NCI-H2107 (cell line): Measurements from ENCODE around the gene RUNX3.
"Not testable (repeated sequence)": the region's sequence is repeated elsewhere in the genome, so short reads cannot be mapped to it uniquely, and the experiment has no call there.

Source experiments
- DNase-seq: peaks from one replicate; lab custom pipeline; 2025; lab: John Stamatoyannopoulos, UW

RUNX3 gene

DNA sequence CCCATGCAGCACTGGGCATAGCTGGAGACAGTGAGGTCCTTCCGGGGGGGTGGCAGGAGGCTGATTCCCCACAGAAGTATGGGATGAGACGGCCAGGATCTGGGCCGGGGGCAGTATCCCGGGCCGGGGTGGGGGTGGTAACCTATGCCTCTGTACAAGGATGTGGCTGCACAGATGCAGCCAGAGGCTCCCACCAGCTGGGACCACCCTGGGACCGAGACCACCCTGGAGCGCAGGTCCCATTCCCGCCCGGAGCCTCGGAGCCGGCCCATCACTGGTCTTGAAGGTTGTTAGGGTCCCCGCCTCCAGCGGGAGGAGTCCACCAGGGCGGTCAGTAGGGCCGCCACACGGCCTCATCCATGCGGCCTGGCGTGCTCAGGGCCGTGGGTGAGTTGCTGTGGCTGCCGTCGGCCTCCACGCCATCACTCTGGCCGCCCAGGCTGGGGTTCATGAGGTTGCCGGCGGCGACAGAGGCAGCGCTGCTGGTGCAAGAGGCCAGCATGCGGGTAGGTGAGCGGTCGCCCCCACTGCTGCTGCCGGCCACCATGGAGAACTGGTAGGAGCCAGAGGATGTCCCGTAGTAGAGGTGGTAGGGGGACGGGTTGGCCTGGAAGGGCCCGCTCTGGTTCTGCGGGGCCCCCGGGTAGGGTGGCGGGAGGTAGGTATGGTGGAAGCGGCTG lies 28.1 kb downstream of the RUNX3 start:
- no peak for DNase-seq

GRCh38 chr1:24900985-24901781 lies 28.9 kb downstream of the RUNX3 start:
- no peak for DNase-seq

DNA sequence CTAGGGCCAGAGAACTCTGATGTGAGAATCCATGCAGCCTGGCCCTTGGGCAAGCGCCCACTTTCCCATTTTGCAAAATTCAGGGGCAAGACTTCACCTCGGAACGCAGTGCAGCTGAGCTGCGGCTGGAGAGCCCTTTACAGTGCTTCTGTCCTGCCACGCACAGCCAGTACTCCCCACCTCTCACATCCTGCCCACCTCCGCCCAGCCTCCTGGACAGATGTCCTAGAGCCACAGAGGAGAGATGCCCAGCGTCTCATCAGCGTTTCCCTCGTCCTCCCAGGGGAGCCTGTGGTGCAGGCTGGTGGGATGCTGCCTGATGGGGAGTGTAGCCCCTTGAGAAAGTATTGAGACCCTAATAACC lies 29.6 kb downstream of the RUNX3 start:
- no peak for DNase-seq

- DNase-seq, result no peak
These were observed 30.2 kb downstream of the RUNX3 start for GRCh38 chr1:24899581-24900485.

- no peak for DNase-seq
These were observed 31.1 kb downstream of the RUNX3 start for GRCh38 chr1:24898909-24899439.

DNA sequence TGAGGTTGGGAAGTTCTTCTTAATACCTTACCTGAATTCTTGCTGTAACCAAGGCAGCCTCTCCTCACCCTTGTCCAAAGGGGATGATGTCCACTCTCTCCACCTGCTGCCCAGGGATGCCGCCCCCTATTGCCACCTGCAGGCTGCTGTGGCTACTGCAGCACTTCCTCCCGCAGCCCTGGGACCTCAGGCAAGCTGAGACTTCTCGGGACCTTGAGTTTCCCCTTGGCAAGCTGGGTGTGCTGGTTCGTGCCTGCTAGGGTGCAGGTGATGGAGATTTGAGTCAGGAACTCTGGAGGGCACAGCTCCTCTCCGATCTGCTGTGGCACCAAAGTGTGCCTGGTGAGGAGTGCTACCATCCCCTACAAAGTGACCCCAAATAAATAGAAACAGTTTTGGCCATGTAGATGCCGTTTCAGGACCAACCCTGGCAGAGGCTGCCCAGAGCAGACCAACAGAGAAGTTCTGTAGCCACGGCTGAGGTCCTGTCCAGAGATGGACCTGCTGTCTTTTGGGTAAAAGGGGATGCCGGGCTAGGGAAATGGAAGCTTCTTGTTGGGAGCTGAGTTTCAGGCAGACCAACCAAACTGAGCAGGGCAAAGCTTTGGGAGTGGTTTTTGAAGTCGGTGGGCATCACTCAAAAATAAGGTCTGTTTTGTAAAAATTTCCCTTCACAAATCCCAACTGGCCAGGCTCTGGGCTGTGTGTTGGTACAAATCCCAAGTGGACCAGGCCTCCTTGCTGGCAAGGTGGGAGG lies 31.7 kb downstream of the RUNX3 start:
- DNase-seq, result no peak

GRCh38 chr1:24897263-24898151 lies 32.6 kb downstream of the RUNX3 start:
- no peak for DNase-seq

DNA sequence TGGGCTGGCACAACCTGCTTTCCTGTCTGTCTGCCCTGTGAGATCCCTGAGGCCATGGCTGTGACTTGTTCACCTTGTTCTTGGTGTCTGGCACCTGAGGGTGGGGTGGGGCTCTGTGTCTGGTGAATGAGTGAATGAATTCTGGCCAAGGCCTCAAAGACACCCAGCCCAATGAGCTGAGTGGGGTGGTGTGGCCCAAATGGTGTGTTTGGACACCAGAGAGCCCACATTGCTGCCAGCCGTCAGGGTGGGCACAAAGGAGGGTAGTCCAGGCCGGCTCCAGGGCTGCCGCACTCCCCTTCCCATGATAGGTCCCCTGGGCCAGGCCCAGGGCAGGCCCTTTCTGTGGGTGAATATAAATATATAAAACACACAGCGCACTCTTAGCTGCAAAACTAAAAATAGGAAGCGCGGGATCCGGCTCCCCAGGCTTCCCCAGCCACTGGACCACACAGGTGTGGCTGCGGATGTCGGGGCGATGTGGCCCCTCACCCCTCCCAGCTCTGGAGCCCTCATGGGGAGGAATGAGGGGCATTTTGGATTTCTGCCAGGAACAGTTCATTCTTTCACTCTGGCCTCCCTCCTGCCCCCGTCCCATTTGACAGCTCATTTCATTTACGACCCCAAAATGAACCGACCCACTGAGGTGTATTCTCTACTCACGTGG lies 33.3 kb downstream of the RUNX3 start:
- DNase-seq, result no peak

GRCh38 chr1:24896176-24896575 lies 33.9 kb downstream of the RUNX3 start:
- DNase-seq, result no peak

DNA sequence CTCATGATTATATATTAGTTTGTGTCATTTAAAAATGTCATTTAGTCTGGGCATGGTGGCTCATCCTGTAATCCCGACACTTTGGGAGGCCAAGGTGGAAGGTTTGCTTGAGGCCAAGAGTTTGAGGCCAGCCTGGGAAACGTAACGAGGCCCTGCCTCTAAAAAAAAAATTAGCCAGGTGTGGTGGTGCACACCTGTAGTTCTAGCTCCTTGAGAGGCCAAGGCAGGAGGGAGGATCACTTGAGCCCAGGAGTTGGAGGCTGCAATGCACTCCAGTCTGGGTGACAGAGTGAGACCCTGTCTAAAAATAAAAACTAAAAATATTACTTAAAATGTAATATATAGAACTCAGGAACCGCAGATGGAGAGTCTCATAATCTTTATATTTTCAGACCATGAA lies 34.6 kb downstream of the RUNX3 start:
- DNase-seq, result no peak

DNA sequence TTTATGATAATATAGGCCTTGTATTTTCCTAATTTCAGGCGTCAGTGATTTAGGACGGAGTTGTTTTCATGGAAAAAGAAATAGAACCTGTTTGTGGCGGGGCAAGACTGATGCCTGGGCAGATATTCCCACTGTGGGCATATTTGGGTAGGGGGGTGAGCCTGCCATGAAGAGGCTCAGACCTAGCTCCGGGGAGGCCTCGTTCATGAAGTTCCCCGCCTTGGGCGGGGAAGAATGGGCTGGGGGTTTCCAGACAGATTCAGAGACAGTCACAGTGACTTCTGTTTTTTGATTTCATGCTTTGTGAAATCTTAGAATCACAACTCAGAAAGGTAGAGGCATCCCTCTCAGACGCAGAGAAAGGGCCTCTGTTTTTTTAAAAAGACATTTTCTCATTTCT lies 36.1 kb downstream of the RUNX3 start:
- no peak for DNase-seq

- no peak for DNase-seq
These were observed 36.6 kb downstream of the RUNX3 start for GRCh38 chr1:24893431-24893830.

DNA sequence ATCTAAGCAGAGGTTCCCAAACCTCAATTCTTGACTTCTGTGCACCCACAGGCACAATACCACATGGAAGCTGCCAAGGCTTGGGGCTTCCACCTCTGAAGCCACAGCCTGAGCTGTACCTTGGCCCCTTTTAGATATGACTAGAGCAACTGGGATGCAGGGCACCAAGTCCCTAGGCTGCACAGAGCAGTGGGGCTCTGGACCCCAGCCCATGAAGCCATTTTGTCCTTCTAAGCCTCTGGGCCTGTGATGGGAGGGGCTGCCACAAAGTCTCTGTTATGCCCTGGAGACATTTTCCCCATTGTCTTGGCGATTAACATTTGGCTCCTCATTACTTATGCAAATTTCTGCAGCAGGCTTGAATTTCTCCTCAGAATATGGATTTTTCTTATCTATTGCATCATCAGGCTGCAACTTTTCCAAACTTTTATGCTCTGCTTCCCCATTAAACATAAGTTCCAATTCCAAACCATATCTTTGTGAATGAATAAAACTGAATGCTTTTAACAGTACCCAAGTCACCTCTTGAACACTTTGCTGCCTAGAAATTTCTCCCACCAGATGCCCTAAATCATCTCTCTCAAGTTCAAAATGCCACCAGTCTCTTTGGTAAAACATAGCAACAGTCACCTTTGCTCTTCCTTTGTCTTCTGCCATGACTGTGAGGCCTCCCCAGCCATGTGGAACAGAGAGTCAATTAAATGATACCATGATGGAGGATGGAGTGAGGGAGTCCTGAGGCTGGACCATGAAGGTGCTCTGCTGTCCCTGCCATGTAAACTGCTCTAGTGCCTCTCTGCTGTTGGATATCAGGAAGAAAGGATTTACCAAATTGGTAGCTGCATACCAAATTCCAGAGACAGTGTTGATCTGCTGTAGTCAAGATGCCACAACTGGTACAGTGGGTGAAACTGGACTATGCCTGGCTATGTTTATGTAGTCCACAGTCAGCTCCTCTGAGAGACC lies 37.6 kb downstream of the RUNX3 start:
- no peak for DNase-seq

DNA sequence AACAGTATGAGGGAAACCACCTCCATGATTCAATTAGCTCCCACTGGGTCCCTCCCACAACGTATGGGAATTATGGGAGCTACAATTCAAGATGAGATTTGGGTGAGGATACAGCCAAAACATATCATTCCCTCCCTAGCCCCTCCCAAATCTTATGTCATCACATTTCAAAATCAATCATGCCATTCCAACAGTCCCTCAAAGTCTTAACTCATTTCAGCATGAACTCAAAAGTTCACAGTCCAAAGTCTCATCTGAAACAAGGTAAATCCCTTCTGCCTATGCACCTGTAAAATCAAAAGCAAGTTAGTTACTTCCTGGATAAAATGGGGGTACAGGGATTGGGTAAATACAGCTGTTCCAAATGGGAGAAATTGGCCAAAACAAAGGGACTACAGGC lies 38.7 kb downstream of the RUNX3 start:
- DNase-seq, result not testable (repeated sequence)

DNA sequence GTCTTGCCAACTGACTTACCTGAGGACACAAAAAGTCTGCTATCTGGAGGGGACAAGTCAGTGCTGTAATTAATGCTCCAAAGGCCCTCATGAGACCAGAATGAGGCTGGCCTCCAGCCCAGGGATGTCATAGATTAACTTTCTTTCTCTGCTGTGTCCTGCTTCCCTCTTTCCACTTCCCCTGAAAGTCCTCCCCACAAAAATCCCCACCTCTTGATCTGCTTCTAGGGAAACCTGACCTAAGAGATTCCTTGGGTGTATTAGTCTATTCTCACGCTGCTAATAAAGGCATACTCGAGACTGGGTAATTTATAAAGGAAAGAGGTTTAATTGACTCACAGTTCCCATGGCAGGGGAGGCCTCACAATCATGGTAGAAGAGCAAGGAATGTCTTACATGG lies 39.2 kb downstream of the RUNX3 start:
- no peak for DNase-seq

DNA sequence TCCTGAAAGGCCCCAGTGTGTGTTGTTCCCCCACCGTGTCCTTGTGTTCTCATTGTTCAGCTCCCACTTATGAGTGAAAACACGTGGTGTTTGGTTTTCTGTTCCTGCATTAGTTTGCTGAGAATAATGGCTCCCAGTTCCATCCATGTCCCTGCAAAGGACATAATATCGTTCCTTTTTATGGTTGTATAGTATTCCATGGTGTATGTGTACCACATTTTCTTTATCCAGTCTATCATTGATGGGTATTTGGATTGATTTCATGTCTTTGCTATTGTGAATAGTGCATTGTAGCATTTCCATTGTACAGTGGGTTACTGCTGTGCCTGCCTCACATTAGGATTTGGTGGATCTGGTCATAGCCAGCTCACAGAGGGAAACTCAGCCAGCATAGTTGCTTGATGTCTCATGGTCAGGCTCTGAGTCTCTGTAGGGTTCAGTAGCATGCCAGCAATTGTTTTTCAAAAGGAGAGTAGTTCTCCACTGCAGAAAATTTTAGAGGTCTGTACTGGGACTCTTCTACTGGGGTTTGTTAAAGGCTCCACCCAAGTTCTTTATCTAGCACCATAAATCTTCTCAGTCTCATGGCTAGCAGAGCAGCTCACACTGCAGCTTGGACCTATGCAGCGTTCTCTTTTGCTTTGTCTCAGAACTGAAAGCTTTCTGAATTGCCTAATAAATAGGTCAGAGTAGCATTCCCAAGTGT lies 41.0 kb downstream of the RUNX3 start:
- no peak for DNase-seq

- no peak for DNase-seq
These were observed 41.8 kb downstream of the RUNX3 start for GRCh38 chr1:24888061-24888970.
